CD14-positive monocyte (primary cell): ENCODE results near the gene YAE1. TPM values are rescaled to one million over a fixed set of nuclear protein-coding genes. Genes with fewer than 3 reads are reported as not detected.

Source experiments
- DNase-seq, 3 donors: peaks; one replicate each; pipeline ENCODE4 v3.0.0-alpha.2; 2011 to 2022
- H2AFZ ChIP-seq: 2 replicates; pipeline ENCODE4 v1.6.0; 2012; ENCODE audit warnings: mild to moderate bottlenecking, low read depth, low read length, inconsistent platforms; ENCODE audit not compliant: insufficient read depth, poor library complexity, severe bottlenecking
- H3K27ac ChIP-seq, 2 donors: 1 replicate in 1 of 2; 2 replicates in 1 of 2; pipeline ENCODE4 v1.5.1; 2012 to 2013; ENCODE audit warnings: low read length in 2 of 2, control low read depth in 1 of 2, inconsistent platforms in 1 of 2, low read depth in 1 of 2, mild to moderate bottlenecking in 1 of 2
- H3K27me3 ChIP-seq, 2 donors: one replicate each; pipeline versions ENCODE4 v1.6.0 to v1.6.1; 2011 to 2013; ENCODE audit warnings: low read length in 2 of 2; ENCODE audit not compliant: control insufficient read depth in 2 of 2, insufficient read depth in 2 of 2
- H3K36me3 ChIP-seq, 2 donors: replicated peaks in 1 of 2; 1 replicate in 1 of 2; 2 replicates in 1 of 2; pipeline versions ENCODE4 v1.5.1 to v1.6.1; 2012 to 2013; ENCODE audit warnings: low read length in 2 of 2, control low read depth in 1 of 2, inconsistent platforms in 1 of 2, mild to moderate bottlenecking in 1 of 2; ENCODE audit not compliant: insufficient read depth in 2 of 2, control insufficient read depth in 1 of 2
- H3K4me1 ChIP-seq, 2 donors: 1 replicate in 1 of 2; 2 replicates in 1 of 2; pipeline versions ENCODE4 v1.5.1 to v1.6.1; 2012 to 2013; ENCODE audit warnings: low read length in 2 of 2, control low read depth in 1 of 2, inconsistent platforms in 1 of 2, mild to moderate bottlenecking in 1 of 2, moderate library complexity in 1 of 2; ENCODE audit not compliant: insufficient read depth in 2 of 2, control insufficient read depth in 1 of 2
- H3K4me2 ChIP-seq: replicated peaks from 2 replicates; pipeline ENCODE3; 2012; ENCODE audit warnings: low read length, moderate library complexity, mild to moderate bottlenecking; ENCODE audit not compliant: poor library complexity, severe bottlenecking; ENCODE audit errors: extremely low read depth
- H3K4me3 ChIP-seq, 3 experiments: fragments of 200-600 bp in 1 of 3; sonication (generic) in 1 of 3; replicated peaks in 1 of 3; 1 replicate in 2 of 3; 2 replicates in 1 of 3; pipeline ENCODE4 v1.5.1; 2011 to 2013; ENCODE audit warnings: low read length in 3 of 3, mild to moderate bottlenecking in 3 of 3, control low read depth in 2 of 3, low read depth in 2 of 3, inconsistent platforms in 1 of 3, moderate library complexity in 1 of 3
- H3K79me2 ChIP-seq: 2 replicates; pipeline ENCODE4 v1.6.0; 2012; ENCODE audit warnings: mild to moderate bottlenecking, control low read depth, inconsistent platforms, low read length, moderate library complexity; ENCODE audit not compliant: insufficient read depth
- H3K9ac ChIP-seq: 2 replicates; pipeline ENCODE4 v1.6.0; 2017; ENCODE audit warnings: low read length, mild to moderate bottlenecking; ENCODE audit not compliant: insufficient read depth, poor library complexity, severe bottlenecking
- H3K9me3 ChIP-seq, 2 donors: replicated peaks in 1 of 2; 1 replicate in 1 of 2; 2 replicates in 1 of 2; pipeline versions ENCODE4 v1.5.1 to v1.6.1; 2012 to 2013; ENCODE audit warnings: low read length in 2 of 2, control low read depth in 1 of 2; ENCODE audit not compliant: control insufficient read depth in 1 of 2, insufficient read depth in 1 of 2
- H4K20me1 ChIP-seq: 2 replicates; pipeline ENCODE4 v1.6.0; 2012; ENCODE audit warnings: mild to moderate bottlenecking, low read length, control low read depth, moderate library complexity; ENCODE audit not compliant: insufficient read depth
- H3K27ac Mint-ChIP-seq, 7 donors: one replicate each; pipeline ENCODE4 v1.8.0; 2020; ENCODE audit warnings: mild to moderate bottlenecking in 7 of 7, mixed read lengths in 7 of 7, moderate library complexity in 6 of 7, inconsistent platforms in 2 of 7
- H3K27me3 Mint-ChIP-seq, 3 donors: one replicate each; pipeline ENCODE4 v1.8.0; 2021 to 2022; ENCODE audit warnings: low read depth in 3 of 3, mild to moderate bottlenecking in 3 of 3, mixed read lengths in 3 of 3, moderate library complexity in 3 of 3, inconsistent platforms in 1 of 3
- H3K36me3 Mint-ChIP-seq, 2 donors: one replicate each; pipeline ENCODE4 v1.8.0; 2020; ENCODE audit warnings: mixed read lengths in 2 of 2, inconsistent platforms in 1 of 2, mild to moderate bottlenecking in 1 of 2
- H3K4me1 Mint-ChIP-seq: one replicate; pipeline ENCODE4 v1.8.0; 2020; ENCODE audit warnings: mild to moderate bottlenecking, mixed read lengths
- H3K4me3 Mint-ChIP-seq, 2 donors: one replicate each; pipeline ENCODE4 v1.8.0; 2020; ENCODE audit warnings: mild to moderate bottlenecking in 2 of 2, mixed read lengths in 2 of 2, moderate library complexity in 1 of 2
- H3K9me3 Mint-ChIP-seq, 7 donors: one replicate each; pipeline ENCODE4 v1.8.0; 2020 to 2022; ENCODE audit warnings: mixed read lengths in 7 of 7, mild to moderate bottlenecking in 6 of 7, moderate library complexity in 6 of 7, inconsistent platforms in 2 of 7
- WGBS: methylation state at CpG from one replicate; pipeline ENCODE4 v1.1.5; 2013; ENCODE audit warnings: missing lambda C conversion rate; ENCODE audit not compliant: insufficient coverage; 5-methylcytosine and 5-hydroxymethylcytosine counted together
- intact Hi-C, 2 donors: fragments of 100-400 bp; cut with micrococcal nuclease; formaldehyde crosslinking; loops; one replicate each; pipeline versions ENCODE4 v1.15.0 to v1.15.1; 2023
- polyA plus RNA-seq, 3 donors: library from polyadenylated mRNA; depleted of rRNA in 1 of 3; unstranded in 2 of 3; stranded (reverse) in 1 of 3; fragments of 300-500 nt in 2 of 3; fragments of >200 nt in 1 of 3; fragmentation: Illumina TruSeq in 2 of 3; gene quantifications; 1 replicate in 2 of 3; 2 replicates in 1 of 3; pipeline ENCODE4 v1.2.3, GENCODE V29; 2012 to 2021
- TF ChIP-seq, protein P1 (sequence below): fragments of 200-600 bp; IDR thresholded peaks from one replicate; pipeline ENCODE4 v1.8.0; 2022; ENCODE audit warnings: antibody characterized with exemption, mild to moderate bottlenecking

Gene YAE1
- polyA plus RNA-seq, 3 donors: 1.1 to 3.2 (median 2.7) TPM

GRCh38 chr7:39539816-39540215 is 26.4 kb upstream of the YAE1 start:
- Mint-ChIP-seq H3K36me3 (no peaks in the 10 kb centered on the region), H3K4me1 (no peaks in the 10 kb centered on the region), H3K27me3 (peaks cover 0 to 4% (median 1%) of the 10 kb centered on the region in 3 donors), H3K4me3 (no peak overlapping the region), H3K27ac (no peak overlapping the region), H3K9me3 (peaks cover 0 to 5% (median 2%) of the 10 kb centered on the region in 7 donors)
- Histone ChIP-seq H3K4me1 (no peaks in the 10 kb centered on the region), H3K4me2 (no peak overlapping the region), H3K27me3 (no peaks in the 10 kb centered on the region), H2AFZ (no peak overlapping the region), H3K36me3 (no peaks in the 10 kb centered on the region), H3K9me3 (no peaks in the 10 kb centered on the region), H3K27ac (no peak overlapping the region), H3K9ac (no peak overlapping the region), H3K79me2 (no peaks in the 10 kb centered on the region), H4K20me1 (no peaks in the 10 kb centered on the region), H3K4me3 (no peak overlapping the region)
- WGBS: 98% methylated on average over 4 of the region's 5 CpGs
- no peak for DNase-seq
- intact Hi-C loops: no loop called here
- TF ChIP-seq, protein P1, sequence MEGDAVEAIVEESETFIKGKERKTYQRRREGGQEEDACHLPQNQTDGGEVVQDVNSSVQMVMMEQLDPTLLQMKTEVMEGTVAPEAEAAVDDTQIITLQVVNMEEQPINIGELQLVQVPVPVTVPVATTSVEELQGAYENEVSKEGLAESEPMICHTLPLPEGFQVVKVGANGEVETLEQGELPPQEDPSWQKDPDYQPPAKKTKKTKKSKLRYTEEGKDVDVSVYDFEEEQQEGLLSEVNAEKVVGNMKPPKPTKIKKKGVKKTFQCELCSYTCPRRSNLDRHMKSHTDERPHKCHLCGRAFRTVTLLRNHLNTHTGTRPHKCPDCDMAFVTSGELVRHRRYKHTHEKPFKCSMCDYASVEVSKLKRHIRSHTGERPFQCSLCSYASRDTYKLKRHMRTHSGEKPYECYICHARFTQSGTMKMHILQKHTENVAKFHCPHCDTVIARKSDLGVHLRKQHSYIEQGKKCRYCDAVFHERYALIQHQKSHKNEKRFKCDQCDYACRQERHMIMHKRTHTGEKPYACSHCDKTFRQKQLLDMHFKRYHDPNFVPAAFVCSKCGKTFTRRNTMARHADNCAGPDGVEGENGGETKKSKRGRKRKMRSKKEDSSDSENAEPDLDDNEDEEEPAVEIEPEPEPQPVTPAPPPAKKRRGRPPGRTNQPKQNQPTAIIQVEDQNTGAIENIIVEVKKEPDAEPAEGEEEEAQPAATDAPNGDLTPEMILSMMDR: no peak

GRCh38 chr7:39540320-39540719 is 25.9 kb upstream of the YAE1 start:
- no peak overlapping the region for H2AFZ ChIP-seq
- H3K4me1 ChIP-seq: no peaks in the 10 kb centered on the region
- no peaks in the 10 kb centered on the region for H3K79me2 ChIP-seq
- no peak overlapping the region for H3K4me3 ChIP-seq
- no peak overlapping the region for H3K27ac Mint-ChIP-seq
- no peak overlapping the region for H3K9ac ChIP-seq
- WGBS: 100% methylated on average over 6 of the region's 7 CpGs
- no peaks in the 10 kb centered on the region for H3K27me3 ChIP-seq
- DNase-seq: no peak
- intact Hi-C loops: no loop called here
- no peaks in the 10 kb centered on the region for H3K4me1 Mint-ChIP-seq
- no peak overlapping the region for H3K4me3 Mint-ChIP-seq
- no peaks in the 10 kb centered on the region for H3K36me3 ChIP-seq
- H3K27me3 Mint-ChIP-seq: peaks cover 0 to 4% (median 1%) of the 10 kb centered on the region in 3 donors
- H3K4me2 ChIP-seq: no peak overlapping the region
- no peak overlapping the region for H3K27ac ChIP-seq
- no peaks in the 10 kb centered on the region for H3K9me3 ChIP-seq
- peaks cover 0 to 5% (median 2%) of the 10 kb centered on the region in 7 donors for H3K9me3 Mint-ChIP-seq
- H3K36me3 Mint-ChIP-seq: no peaks in the 10 kb centered on the region
- TF ChIP-seq, protein P1: no peak
- no peaks in the 10 kb centered on the region for H4K20me1 ChIP-seq
